Embryonic facial prominence (tissue), 1 donor: Measurements from ENCODE around the gene INSC.

Experiments used
- DNase-seq: peaks from one replicate; pipeline ENCODE4 v3.0.0-alpha.2; 2016; ENCODE audit errors: extremely low spot score

The INSC gene

GRCh38 chr11:15108592-15109130 is 6.1 kb upstream of the INSC start:
- DNase-seq = no peak

GRCh38 chr11:15109602-15110001 is 5.1 kb upstream of the INSC start:
- DNase-seq = no peak

GRCh38 chr11:15111215-15111614 is 3.5 kb upstream of the INSC start:
- DNase-seq = no peak

- no peak for DNase-seq
These were observed 2.6 kb upstream of the INSC start for GRCh38 chr11:15112131-15112541.

- DNase-seq = no peak
These were observed 1.3 kb upstream of the INSC start for GRCh38 chr11:15113381-15113780.

- DNase-seq = no peak
These were observed 963 bp downstream of the INSC start for GRCh38 chr11:15115686-15116085.

GRCh38 chr11:15117751-15118150 is 3.0 kb downstream of the INSC start:
- no peak for DNase-seq

GRCh38 chr11:15118431-15118830 is 3.7 kb downstream of the INSC start:
- DNase-seq = no peak

- peak; percentile 10 for DNase-seq
These were observed 4.6 kb downstream of the INSC start for GRCh38 chr11:15119352-15119751.

- DNase-seq = no peak
These were observed 5.1 kb downstream of the INSC start for GRCh38 chr11:15119826-15120225.

- no peak for DNase-seq
These were observed 9.1 kb downstream of the INSC start for GRCh38 chr11:15123849-15124248.

- DNase-seq = no peak
These were observed 9.8 kb downstream of the INSC start for GRCh38 chr11:15124528-15124927.

- DNase-seq = no peak
These were observed 12.6 kb downstream of the INSC start for GRCh38 chr11:15127341-15127740.

GRCh38 chr11:15128621-15129020 is 13.9 kb downstream of the INSC start:
- no peak for DNase-seq

GRCh38 chr11:15136166-15136565 is 21.4 kb downstream of the INSC start:
- DNase-seq = no peak

GRCh38 chr11:15139096-15139770 is 24.5 kb downstream of the INSC start:
- no peak for DNase-seq

GRCh38 chr11:15139958-15140659 is 25.4 kb downstream of the INSC start:
- no peak for DNase-seq

- no peak for DNase-seq
These were observed 26.7 kb downstream of the INSC start for GRCh38 chr11:15141381-15141780.

- DNase-seq = no peak
These were observed 28.1 kb downstream of the INSC start for GRCh38 chr11:15142838-15143237.

- DNase-seq = no peak
These were observed 29.1 kb downstream of the INSC start for GRCh38 chr11:15143855-15144254.

- no peak for DNase-seq
These were observed 29.6 kb downstream of the INSC start for GRCh38 chr11:15144347-15144746.

GRCh38 chr11:15145151-15145550 is 30.4 kb downstream of the INSC start:
- no peak for DNase-seq

- DNase-seq = no peak
These were observed 30.9 kb downstream of the INSC start for GRCh38 chr11:15145615-15146014.
